A549 (cell line): Measurements from ENCODE around the gene LYL1. TPM values are rescaled to one million over a fixed set of nuclear protein-coding genes. Genes with fewer than 3 reads are reported as not detected.
A peak's percentile ranks its signal among the peaks of the same experiment; 100 is the strongest.

Experiments
- ATAC-seq, 2 experiments: fragments of 200-7000 bp in 1 of 2; fragments of >200 bp in 1 of 2; cut with Nextera tagmentation in 1 of 2; cut with Tn5 transposase in 1 of 2; 3 replicates each; pipeline versions ENCODE4 v1.8.0 to v1.9.1; 2018 to 2020; ENCODE audit warnings: mild to moderate bottlenecking in 1 of 2, moderate library complexity in 1 of 2
- CTCF ChIA-PET: fragments of 300-600 bp; sonication (Branson Sonifier 250); formaldehyde crosslinking; extraction: SDS; loops from one replicate; lab custom pipeline; 2021; ENCODE audit warnings: antibody characterized with exemption, inconsistent platforms; lab: Yijun Ruan, JAX
- POLR2A ChIA-PET: fragments of 350-600 bp; formaldehyde crosslinking; extraction: SDS; loops from one replicate; lab custom pipeline; 2021; ENCODE audit warnings: antibody characterized with exemption, inconsistent platforms; lab: Yijun Ruan, JAX
- DNase-seq, 2 experiments: peaks; one replicate each; pipeline versions ENCODE4 v3.0.0 to v3.0.0-alpha.2; 2011 to 2016; ENCODE audit warnings: low read depth in 1 of 2, low spot score in 1 of 2
- FAIRE-seq: peaks from 2 replicates; lab custom pipeline; 2011; peaks lifted over from hg19 to GRCh38; lab: Jason Lieb, UNC
- H3K27ac ChIP-seq, 2 experiments: fragments of >200 bp; sonication (Bioruptor Twin); formaldehyde crosslinking; 3 replicates each; pipeline ENCODE4 v1.5.1; 2016 to 2017
- H3K4me1 ChIP-seq: fragments of >200 bp; sonication (Bioruptor Twin); formaldehyde crosslinking; 3 replicates; pipeline ENCODE4 v1.6.1; 2016
- H3K4me2 ChIP-seq: fragments of >200 bp; sonication (Bioruptor Twin); formaldehyde crosslinking; 3 replicates; pipeline ENCODE4 v1.6.1; 2016
- H3K4me3 ChIP-seq: fragments of >200 bp; sonication (Bioruptor Twin); formaldehyde crosslinking; 3 replicates; pipeline ENCODE4 v1.5.1; 2016
- H3K9me3 ChIP-seq: fragments of >200 bp; sonication (Bioruptor Twin); formaldehyde crosslinking; 3 replicates; pipeline ENCODE4 v1.6.1; 2016
- BCL3 ChIP-seq: fragments of >200 bp; sonication (Bioruptor Twin); formaldehyde crosslinking; IDR thresholded peaks from 3 replicates; pipeline ENCODE4 v1.6.1; 2016
- BHLHE40 ChIP-seq: IDR thresholded peaks from 2 replicates; pipeline ENCODE4 v1.6.1; 2012; ENCODE audit warnings: low read depth, low read length, inconsistent platforms
- CBX8 ChIP-seq: fragments of 200-600 bp; sonication (generic); IDR thresholded peaks from 2 replicates; pipeline ENCODE4 v1.6.1; 2016
- CEBPB ChIP-seq, 2 experiments: fragments of >200 bp in 1 of 2; sonication (Bioruptor Twin) in 1 of 2; formaldehyde crosslinking in 1 of 2; IDR thresholded peaks; 2 replicates each; pipeline ENCODE4 v1.6.1; 2012 to 2016
- EHF ChIP-seq: fragments of 250-450 bp; sonication (Bioruptor Pico); IDR thresholded peaks from 2 replicates; pipeline ENCODE4 v1.5.0; 2020; ENCODE audit warnings: mild to moderate bottlenecking
- ESRRA ChIP-seq: fragments of 150-350 bp; IDR thresholded peaks from 2 replicates; pipeline ENCODE4 v1.6.1; 2014; ENCODE audit warnings: mild to moderate bottlenecking, low read length, borderline replicate concordance
- FOSL2 ChIP-seq, 2 experiments: fragments of 450-650 bp in 1 of 2; fragments of >200 bp in 1 of 2; sonication (Bioruptor Twin) in 1 of 2; formaldehyde crosslinking; IDR thresholded peaks; 2 replicates each; pipeline versions ENCODE4 v1.5.0 to v1.6.1; 2016 to 2020; ENCODE audit warnings: mild to moderate bottlenecking in 1 of 2, moderate library complexity in 1 of 2
- GATA3 ChIP-seq: IDR thresholded peaks from 2 replicates; pipeline ENCODE4 v1.6.1; 2012; ENCODE audit warnings: borderline replicate concordance
- HES2 ChIP-seq: fragments of >200 bp; sonication (Bioruptor Twin); formaldehyde crosslinking; IDR thresholded peaks from 2 replicates; pipeline ENCODE4 v1.6.1; 2016
- HEYL ChIP-seq: fragments of 250-450 bp; sonication (Bioruptor Pico); IDR thresholded peaks from 2 replicates; pipeline ENCODE4 v1.8.0; 2021; ENCODE audit warnings: mild to moderate bottlenecking, moderate library complexity
- HMGXB4 ChIP-seq: fragments of 250-450 bp; sonication (Bioruptor Pico); IDR thresholded peaks from 2 replicates; pipeline ENCODE4 v1.5.0; 2021; ENCODE audit warnings: mild to moderate bottlenecking, moderate library complexity, borderline replicate concordance
- HOXA7 ChIP-seq: fragments of 250-450 bp; sonication (Bioruptor Pico); IDR thresholded peaks from 2 replicates; pipeline ENCODE4 v1.5.0; 2020; ENCODE audit warnings: mild to moderate bottlenecking, moderate library complexity
- HOXB5 ChIP-seq: fragments of 250-450 bp; sonication (Bioruptor Pico); IDR thresholded peaks from 2 replicates; pipeline ENCODE4 v1.5.0; 2020; ENCODE audit warnings: mild to moderate bottlenecking, moderate library complexity
- MAFK ChIP-seq: fragments of 450-650 bp; IDR thresholded peaks from 2 replicates; pipeline ENCODE4 v1.6.1; 2014; ENCODE audit not compliant: partially characterized antibody
- MAX ChIP-seq: IDR thresholded peaks from 2 replicates; pipeline ENCODE4 v1.6.1; 2012
- NPAS2 ChIP-seq: fragments of 250-450 bp; sonication (Bioruptor Pico); IDR thresholded peaks from 2 replicates; pipeline ENCODE4 v1.8.0; 2022; ENCODE audit warnings: mild to moderate bottlenecking, moderate library complexity, borderline replicate concordance
- PHF8 ChIP-seq: fragments of 200-600 bp; sonication (generic); IDR thresholded peaks from 2 replicates; pipeline ENCODE4 v1.6.1; 2016; ENCODE audit warnings: low read depth, mild to moderate bottlenecking, antibody characterized with exemption, moderate library complexity, borderline replicate concordance
- POLR2AphosphoS2 ChIP-seq: conservative IDR thresholded peaks from 2 replicates; pipeline ENCODE4 v1.6.1; 2012; ENCODE audit warnings: low read length, improper control_type of control experiment, inconsistent platforms
- RAD21 ChIP-seq, 2 experiments: fragments of >200 bp in 1 of 2; sonication (Bioruptor Twin) in 1 of 2; formaldehyde crosslinking in 1 of 2; IDR thresholded peaks in 1 of 2; conservative IDR thresholded peaks in 1 of 2; 2 replicates in 1 of 2; 3 replicates in 1 of 2; pipeline ENCODE4 v1.6.1; 2012 to 2018; ENCODE audit warnings: inconsistent platforms in 1 of 2
- REST ChIP-seq: fragments of 200-600 bp; sonication (generic); IDR thresholded peaks from 2 replicates; pipeline ENCODE4 v1.6.1; 2016; ENCODE audit warnings: antibody characterized with exemption, mild to moderate bottlenecking, moderate library complexity
- RFX5 ChIP-seq: fragments of 450-650 bp; IDR thresholded peaks from 2 replicates; pipeline ENCODE4 v1.7.1; 2014; ENCODE audit warnings: antibody characterized with exemption, mild to moderate bottlenecking, moderate library complexity
- SMC3 ChIP-seq: fragments of >200 bp; sonication (Bioruptor Twin); formaldehyde crosslinking; IDR thresholded peaks from 3 replicates; pipeline ENCODE4 v1.6.1; 2018; ENCODE audit warnings: inconsistent platforms
- ZNF302 ChIP-seq: fragments of 250-450 bp; sonication (Bioruptor Pico); IDR thresholded peaks from 2 replicates; pipeline ENCODE4 v1.9.0; 2021; ENCODE audit warnings: inconsistent platforms, mild to moderate bottlenecking, moderate library complexity
- WGBS: methylation state at CpG from one replicate; pipeline ENCODE4 v1.1.6; 2017; ENCODE audit errors: missing lambda C conversion rate; 5-methylcytosine and 5-hydroxymethylcytosine counted together
- polyA plus RNA-seq, 4 experiments: library from polyadenylated mRNA; depleted of rRNA in 3 of 4; stranded (reverse); fragments of >200 nt; fragmentation: RNase III in 1 of 4; extraction: RNeasy Plus Mini Kit Qiagen cat#74134 plus additional on column Dnase treatment in 1 of 4; gene quantifications; 2 replicates in 3 of 4; 3 replicates in 1 of 4; pipeline ENCODE4 v1.2.3, GENCODE V29; 2011 to 2017

LYL1 gene
- polyA plus RNA-seq, 2 of the 4 experiments (the other 2 are of a cell fraction), result 0.26 to 0.39 TPM

- TF ChIP-seq REST (no peak), GATA3 (no peak), HEYL (CRISPR knock-in tag) (no peak), BCL3 (no peak)
These were observed 50.0 kb downstream of the LYL1 start (continued) for GRCh38 chr19:13052447-13053175.

- ChIA-PET CTCF (interaction anchor here (0.6 to 4.6 kb wide), 6 partner anchors 9 to 226 kb away, joined by 3 to 20 read pairs (median 4); no protein-coding TSS in a partner anchor), POLR2A (no interaction called here)
- WGBS, result 23% methylated on average over 19 of the region's 23 CpGs
- peak overlapping the region; percentile 65 for H3K4me2 ChIP-seq
- TF ChIP-seq PHF8 (no peak), SMC3 (no peak)
- no peaks in the 10 kb centered on the region for H3K9me3 ChIP-seq
- peak; percentile 49 to 68; a peak in 3 of 6 replicates for ATAC-seq
- peaks cover 36% of the 10 kb centered on the region for H3K4me1 ChIP-seq
- H3K27ac ChIP-seq, result peak overlapping the region in 1 of 2 experiments; percentile 48; a peak in 3 of 6 replicates
- H3K4me3 ChIP-seq, result no peak overlapping the region
- FAIRE-seq, result no peak
- peak in 1 of 2 experiments; percentile 14 for DNase-seq
These were observed 51.0 kb downstream of the LYL1 start for GRCh38 chr19:13051557-13052165.

- DNase-seq, result no peak
- H3K9me3 ChIP-seq, result no peaks in the 10 kb centered on the region
- TF ChIP-seq RAD21 (conservative IDR thresholded peaks at IDR 0.05 in 1 of 2, IDR thresholded peaks at IDR 0.05 in 1 of 2) (no peak), NPAS2 (CRISPR knock-in tag) (no peak), MAX (no peak), ESRRA (no peak), HOXA7 (CRISPR knock-in tag) (no peak), BHLHE40 (no peak), FOSL2 (IDR thresholded peaks at IDR 0.05) (no peak), FOSL2 (CRISPR knock-in tag; IDR thresholded peaks at IDR 0.05) (no peak), HES2 (no peak), POLR2AphosphoS2 (no peak), CBX8 (no peak), CEBPB (IDR thresholded peaks at IDR 0.05) (no peak), HOXB5 (CRISPR knock-in tag) (no peak), ZNF302 (CRISPR knock-in tag) (no peak), RFX5 (no peak), MAFK (no peak), HMGXB4 (CRISPR knock-in tag) (no peak), EHF (no peak)
- H3K4me1 ChIP-seq, result peaks cover 33% of the 10 kb centered on the region
- H3K27ac ChIP-seq, result no peak overlapping the region
- H3K4me2 ChIP-seq, result no peak overlapping the region
- ChIA-PET POLR2A (no interaction called here), CTCF (interaction anchor here (0.9 to 1.6 kb wide), 4 partner anchors 11 to 73 kb away, joined by 3 to 4 read pairs (median 4); no protein-coding TSS in a partner anchor)
- H3K4me3 ChIP-seq, result no peak overlapping the region
- 74% methylated on average over 3 of the region's 4 CpGs for WGBS
- no peak for FAIRE-seq
- no peak for ATAC-seq
These were observed 52.4 kb downstream of the LYL1 start for GRCh38 chr19:13050274-13050673.
